HL-60/S4 treated with retinoic acid at 250 ng/mL for 4 days and 3 days (cell line): Measurements from ENCODE around the gene CIPC.

ENCODE experiments used
- in situ Hi-C: fragments of 300-500 bp; cut with MboI; formaldehyde crosslinking; loops from 2 replicates; pipeline ENCODE4 v1.7.0; 2022; ENCODE audit warnings: low sequenced_read_pairs

The CIPC gene

GRCh38 chr14:77144412-77145115, 46.5 kb downstream of the CIPC start:
- in situ Hi-C loops, result no loop called here

GRCh38 chr14:77145975-77146740, 48.1 kb downstream of the CIPC start:
- in situ Hi-C loops, result no loop called here

GRCh38 chr14:77148510-77149231, 50.6 kb downstream of the CIPC start:
- in situ Hi-C loops, result no loop called here

- in situ Hi-C loops, result no loop called here
These were observed 53.2 kb downstream of the CIPC start for GRCh38 chr14:77151245-77151644.

GRCh38 chr14:77151918-77152588, 54.0 kb downstream of the CIPC start:
- in situ Hi-C loops, result no loop called here

- in situ Hi-C loops, result no loop called here
These were observed 55.7 kb downstream of the CIPC start for GRCh38 chr14:77153802-77154201.

GRCh38 chr14:77154421-77154820, 56.4 kb downstream of the CIPC start:
- in situ Hi-C loops, result no loop called here

- in situ Hi-C loops, result no loop called here
These were observed 57.0 kb downstream of the CIPC start for GRCh38 chr14:77155083-77155482.

GRCh38 chr14:77157740-77158139, 59.7 kb downstream of the CIPC start:
- in situ Hi-C loops, result no loop called here

- in situ Hi-C loops, result no loop called here
These were observed 60.3 kb downstream of the CIPC start for GRCh38 chr14:77158175-77158881.

GRCh38 chr14:77158882-77159255, 60.8 kb downstream of the CIPC start:
- in situ Hi-C loops, result no loop called here

- in situ Hi-C loops, result no loop called here
These were observed 63.0 kb downstream of the CIPC start for GRCh38 chr14:77161011-77161410.
